Measurements from ENCODE around the gene MCTP1. TPM values are rescaled to one million over a fixed set of nuclear protein-coding genes. Genes with fewer than 3 reads are reported as not detected.
"Not testable (repeated sequence)": the region's sequence is repeated elsewhere in the genome, so short reads cannot be mapped to it uniquely, and the experiment has no call there.

The MCTP1 gene
- total RNA-seq, 4 donors from 2014 or later: 5.4 to 22.1 (median 5.8) TPM

- intact Hi-C loops (cut with DNase I; ENCODE audit: low total_unique reads) (no loop called here), in situ Hi-C loops (cut with MboI; ENCODE audit: low sequenced_read_pairs in 4 of 4) (no loop called here)
- H3K27me3 ChIP-seq: no peaks in the 10 kb centered on the region
These were observed 68.5 kb downstream of the MCTP1 start for GRCh38 chr5:95216136-95216955.

GRCh38 chr5:95207811-95208210 is 77.1 kb downstream of the MCTP1 start:
- H3K36me3 ChIP-seq; intact Hi-C loops (cut with DNase I; ENCODE audit: low total_unique reads); H3K27me3 ChIP-seq; H3K9me3 ChIP-seq; DNase-seq; in situ Hi-C loops (cut with MboI; ENCODE audit: low sequenced_read_pairs in 4 of 4); H3K27ac ChIP-seq; H3K4me3 ChIP-seq; H3K4me1 ChIP-seq; ATAC-seq: not testable (repeated sequence)

More at GRCh38 chr5:95216136-95216955, 68.5 kb downstream of the MCTP1 start:
- Histone ChIP-seq H3K9me3 (no peaks in the 10 kb centered on the region), H3K4me3 (no peak overlapping the region), H3K4me1 (no peaks in the 10 kb centered on the region), H3K27ac (no peak overlapping the region), H3K36me3 (no peaks in the 10 kb centered on the region)
- no peak for ATAC-seq
- no peak for TF ChIP-seq CTCF (IDR thresholded peaks at IDR 0.05 in 4 of 5, conservative IDR thresholded peaks at IDR 0.05 in 1 of 5)
- TF ChIP-seq POLR2A (IDR thresholded peaks at IDR 0.05): no peak
- no peak for DNase-seq

- Histone ChIP-seq H3K27me3 (no peaks in the 10 kb centered on the region), H3K36me3 (no peaks in the 10 kb centered on the region), H3K9me3 (no peaks in the 10 kb centered on the region), H3K27ac (no peak overlapping the region), H3K4me1 (no peaks in the 10 kb centered on the region), H3K4me3 (no peak overlapping the region)
- ATAC-seq (no peak), DNase-seq (no peak)
- in situ Hi-C loops (cut with MboI; ENCODE audit: low sequenced_read_pairs in 4 of 4) (no loop called here), intact Hi-C loops (cut with DNase I; ENCODE audit: low total_unique reads) (no loop called here)
- no peak for TF ChIP-seq CTCF (IDR thresholded peaks at IDR 0.05 in 4 of 5, conservative IDR thresholded peaks at IDR 0.05 in 1 of 5)
- TF ChIP-seq POLR2A (IDR thresholded peaks at IDR 0.05): no peak
These were observed 90.0 kb downstream of the MCTP1 start for GRCh38 chr5:95194856-95195255.

- Histone ChIP-seq H3K4me3 (no peak overlapping the region), H3K27me3 (no peaks in the 10 kb centered on the region), H3K9me3 (no peaks in the 10 kb centered on the region), H3K4me1 (no peaks in the 10 kb centered on the region), H3K27ac (no peak overlapping the region), H3K36me3 (no peaks in the 10 kb centered on the region)
- ATAC-seq (no peak), DNase-seq (no peak)
- TF ChIP-seq CTCF (IDR thresholded peaks at IDR 0.05 in 4 of 5, conservative IDR thresholded peaks at IDR 0.05 in 1 of 5) (no peak), POLR2A (IDR thresholded peaks at IDR 0.05) (no peak)
- intact Hi-C loops (cut with DNase I; ENCODE audit: low total_unique reads) (no loop called here), in situ Hi-C loops (cut with MboI; ENCODE audit: low sequenced_read_pairs in 4 of 4) (no loop called here)
These were observed 93.6 kb downstream of the MCTP1 start for GRCh38 chr5:95191330-95191729.

- no peak for DNase-seq
- Histone ChIP-seq H3K27me3 (no peaks in the 10 kb centered on the region), H3K4me3 (no peak overlapping the region), H3K27ac (no peak overlapping the region), H3K36me3 (no peaks in the 10 kb centered on the region), H3K4me1 (no peaks in the 10 kb centered on the region), H3K9me3 (no peaks in the 10 kb centered on the region)
- intact Hi-C loops (cut with DNase I; ENCODE audit: low total_unique reads): no loop called here
- no peak for ATAC-seq
- TF ChIP-seq CTCF (IDR thresholded peaks at IDR 0.05 in 4 of 5, conservative IDR thresholded peaks at IDR 0.05 in 1 of 5) (no peak), POLR2A (IDR thresholded peaks at IDR 0.05) (no peak)
- in situ Hi-C loops (cut with MboI; ENCODE audit: low sequenced_read_pairs in 4 of 4): no loop called here
These were observed 100.0 kb downstream of the MCTP1 start for GRCh38 chr5:95184924-95185323.
